K562 (cell line): ENCODE data around the gene PLXDC1. TPM values are rescaled to one million over a fixed set of nuclear protein-coding genes. Genes with fewer than 3 reads are reported as not detected.

Experiments used
- ATAC-seq: fragments of 200-7000 bp; cut with Tn5 transposase; 3 replicates; pipeline ENCODE4 v1.9.1; 2020; ENCODE audit warnings: moderate library complexity
- BruUV-seq: library from RNA; stranded (reverse); fragments of 400-500 nt; replicated peaks from 2 replicates; lab custom pipeline; 2021; lab: Mats Ljungman, UMichigan
- CTCF ChIA-PET: fragments of 300-600 bp; formaldehyde crosslinking; extraction: SDS; loops from one replicate; lab custom pipeline; 2021; ENCODE audit warnings: low intra/inter-chr PET ratio; lab: Yijun Ruan, JAX
- POLR2A ChIA-PET: fragments of 300-600, 350-650 bp; sonication (Branson Sonifier 250); formaldehyde crosslinking; extraction: SDS; loops from one replicate; lab custom pipeline; 2021; ENCODE audit warnings: antibody characterized with exemption, inconsistent platforms; lab: Yijun Ruan, JAX
- DNase-seq, 4 experiments: peaks; one replicate each; pipeline versions ENCODE4 v3.0.0 to v3.0.0-alpha.2; 2011 to 2018; ENCODE audit warnings: low spot score in 3 of 4, mixed read lengths in 3 of 4; ENCODE audit errors: extremely low read depth in 1 of 4
- FAIRE-seq: peaks from 2 replicates; lab custom pipeline; 2011; peaks lifted over from hg19 to GRCh38; lab: Jason Lieb, UNC
- H2AFZ ChIP-seq: 2 replicates; pipeline ENCODE4 v1.6.0; 2011; ENCODE audit warnings: low read depth, low read length, control low read depth, inconsistent platforms
- H3K27ac ChIP-seq: fragments of 200-600 bp; 3 replicates; pipeline ENCODE4 v1.8.0; 2011; ENCODE audit warnings: low read depth, mild to moderate bottlenecking, control low read depth, inconsistent platforms, low read length, moderate library complexity, mixed read lengths; ENCODE audit errors: extremely low read depth
- H3K27me3 ChIP-seq, 2 experiments: fragments of 300-600 bp in 1 of 2; 2 replicates in 1 of 2; 3 replicates in 1 of 2; pipeline versions ENCODE4 v1.6.0 to v1.8.0; 2011; ENCODE audit warnings: inconsistent platforms in 2 of 2, low read length in 2 of 2, mild to moderate bottlenecking in 1 of 2, mixed read lengths in 1 of 2, moderate library complexity in 1 of 2; ENCODE audit not compliant: control insufficient read depth in 2 of 2, insufficient read depth in 2 of 2
- H3K36me3 ChIP-seq: fragments of 300-600 bp; 3 replicates; pipeline ENCODE4 v1.8.0; 2011; ENCODE audit warnings: mild to moderate bottlenecking, low read length, inconsistent platforms; ENCODE audit not compliant: control insufficient read depth, insufficient read depth
- H3K4me1 ChIP-seq, 2 experiments: fragments of 200-600 bp in 1 of 2; replicated peaks in 1 of 2; 2 replicates in 1 of 2; 3 replicates in 1 of 2; pipeline versions ENCODE4 v1.5.1 to v1.8.0; 2011; ENCODE audit warnings: inconsistent platforms in 2 of 2, low read length in 2 of 2, mild to moderate bottlenecking in 1 of 2, mixed read lengths in 1 of 2, moderate library complexity in 1 of 2; ENCODE audit not compliant: control insufficient read depth in 2 of 2, insufficient read depth in 2 of 2
- H3K4me2 ChIP-seq: 2 replicates; pipeline ENCODE4 v1.6.1; 2011; ENCODE audit warnings: low read length, control low read depth, inconsistent platforms, mixed read lengths; ENCODE audit not compliant: insufficient read depth
- H3K4me3 ChIP-seq: fragments of 200-600 bp; sonication (generic), shearing (Covaris generic); 2 replicates; pipeline ENCODE4 v1.5.1; 2016; ENCODE audit warnings: control low read depth, inconsistent platforms
- H3K79me2 ChIP-seq: fragments of 200-600 bp; 3 replicates; pipeline ENCODE4 v1.8.0; 2011; ENCODE audit warnings: low read length, inconsistent platforms; ENCODE audit not compliant: control insufficient read depth, insufficient read depth
- H3K9ac ChIP-seq, 2 experiments: 2 replicates each; pipeline versions ENCODE4 v1.6.0 to v1.6.1; 2011; ENCODE audit warnings: low read depth in 2 of 2, low read length in 2 of 2, control low read depth in 1 of 2, inconsistent platforms in 1 of 2, mild to moderate bottlenecking in 1 of 2, mixed read lengths in 1 of 2; ENCODE audit not compliant: insufficient read depth in 1 of 2
- H3K9me1 ChIP-seq: one replicate; pipeline ENCODE4 v1.6.0; 2011; ENCODE audit warnings: inconsistent platforms, mild to moderate bottlenecking, low read length, moderate library complexity; ENCODE audit not compliant: control insufficient read depth, insufficient read depth
- H3K9me3 ChIP-seq: replicated peaks from 2 replicates; pipeline ENCODE4 v1.5.1; 2011; ENCODE audit warnings: low read depth, low read length, inconsistent platforms; ENCODE audit not compliant: control insufficient read depth, insufficient read depth
- H4K20me1 ChIP-seq: replicated peaks from 2 replicates; pipeline ENCODE4 v1.6.1; 2011; ENCODE audit warnings: low read length, inconsistent platforms, mixed read lengths; ENCODE audit not compliant: control insufficient read depth, insufficient read depth
- E2F3 ChIP-seq: fragments of 250-450 bp; sonication (Bioruptor Pico); IDR thresholded peaks from 2 replicates; pipeline ENCODE4 v1.4.0; 2020; ENCODE audit warnings: mild to moderate bottlenecking
- EHMT2 ChIP-seq: fragments of 450-650 bp; IDR thresholded peaks from 2 replicates; pipeline ENCODE4 v1.6.1; 2018; ENCODE audit warnings: antibody characterized with exemption
- FOXA3 ChIP-seq, 2 experiments: fragments of 450-650 bp in 1 of 2; sonication (generic) in 1 of 2; formaldehyde crosslinking; IDR thresholded peaks in 1 of 2; conservative IDR thresholded peaks in 1 of 2; 2 replicates each; pipeline versions ENCODE4 v1.4.0 to v1.8.0; 2020 to 2022; ENCODE audit warnings: mild to moderate bottlenecking in 2 of 2, missing genetic modification reagents in 1 of 2
- FOXK2 ChIP-seq, 2 experiments: fragments of 450-650 bp; IDR thresholded peaks in 1 of 2; conservative IDR thresholded peaks in 1 of 2; 2 replicates each; pipeline ENCODE4 v1.6.1; 2016; ENCODE audit warnings: low read depth in 2 of 2, mild to moderate bottlenecking in 1 of 2
- GATA2 ChIP-seq: sonication (generic); formaldehyde crosslinking; IDR thresholded peaks from 2 replicates; pipeline ENCODE4 v1.4.0; 2020; ENCODE audit warnings: mild to moderate bottlenecking, missing genetic modification reagents
- NR2C2 ChIP-seq, 2 experiments: fragments of 200-800 bp in 1 of 2; sonication (Bioruptor generic) in 1 of 2; sonication (generic) in 1 of 2; formaldehyde crosslinking in 1 of 2; IDR thresholded peaks; 2 replicates each; pipeline versions ENCODE4 v1.6.1 to v1.8.0; 2016 to 2022; ENCODE audit warnings: mild to moderate bottlenecking in 1 of 2, missing compliant biosample characterization in 1 of 2, missing genetic modification characterization in 1 of 2, missing genetic modification reagents in 1 of 2
- NR2F6 ChIP-seq: fragments of 450-650 bp; formaldehyde crosslinking; IDR thresholded peaks from 2 replicates; pipeline ENCODE4 v1.4.0; 2020; ENCODE audit warnings: mild to moderate bottlenecking
- NUFIP1 ChIP-seq: fragments of 450-650 bp; IDR thresholded peaks from 2 replicates; pipeline ENCODE4 v1.6.1; 2018; ENCODE audit not compliant: partially characterized antibody
- SP1 ChIP-seq: sonication (generic); formaldehyde crosslinking; IDR thresholded peaks from 2 replicates; pipeline ENCODE4 v1.8.1; 2022; ENCODE audit warnings: mild to moderate bottlenecking, missing genetic modification reagents
- ZNF778 ChIP-seq: fragments of 450-650 bp; formaldehyde crosslinking; IDR thresholded peaks from 2 replicates; pipeline ENCODE4 v1.4.0; 2020; ENCODE audit warnings: mild to moderate bottlenecking, moderate library complexity
- ZSCAN29 ChIP-seq: fragments of 450-650 bp; IDR thresholded peaks from 2 replicates; pipeline ENCODE4 v1.6.1; 2017
- WGBS: fragments of 100-300 bp; shearing (Covaris generic); methylation state at CpG from one replicate; pipeline ENCODE4 v1.1.6; 2016; ENCODE audit warnings: low coverage, mixed read lengths; ENCODE audit not compliant: insufficient coverage; ENCODE audit errors: missing lambda C conversion rate; 5-methylcytosine and 5-hydroxymethylcytosine counted together
- in situ Hi-C: fragments of 300-500 bp; cut with MboI; formaldehyde crosslinking; loops from 4 replicates; pipeline ENCODE4 v1.15.0; 2018; ENCODE audit warnings: inconsistent platforms, mixed read lengths
- intact Hi-C: fragments of 100-400 bp; cut with micrococcal nuclease; formaldehyde crosslinking; loops from 2 replicates; pipeline ENCODE4 v1.14.2; 2022
- polyA plus RNA-seq, 8 experiments: library from polyadenylated mRNA; depleted of rRNA in 4 of 8; stranded (reverse) in 5 of 8; unstranded in 3 of 8; fragments of >200 nt; fragmentation: Nextera tagmentation in 2 of 8; fragmentation: Illumina TruSeq in 1 of 8; extraction: Ambion mirVana in 2 of 8; extraction: Trizol in 1 of 8; gene quantifications; 2 replicates each; pipeline versions ENCODE4 v1.2.1 to v1.2.3, GENCODE V29; 2011 to 2014; ENCODE audit warnings: inconsistent platforms in 1 of 8, missing spikeins in 1 of 8
- total RNA-seq, 7 experiments: library from RNA; depleted of rRNA in 6 of 7; stranded (reverse); fragments of >200 nt in 6 of 7; fragmentation: Illumina TruSeq in 2 of 7; extraction: Trizol in 2 of 7; gene quantifications; 2 replicates each; pipeline versions ENCODE4 v1.2.1 to v1.2.3, GENCODE V29; 2011 to 2021; ENCODE audit warnings: low replicate concordance in 1 of 7
- TF ChIP-seq, protein P1 (sequence below): fragments of 250-450 bp; sonication (Bioruptor Pico); IDR thresholded peaks from 2 replicates; pipeline ENCODE4 v1.9.0; 2021; ENCODE audit warnings: mild to moderate bottlenecking, inconsistent platforms
- TF ChIP-seq, protein P2 (sequence below): fragments of 450-650 bp; formaldehyde crosslinking; IDR thresholded peaks from 2 replicates; pipeline ENCODE4 v1.4.0; 2022; ENCODE audit warnings: missing genetic modification characterization
- TF ChIP-seq, protein P3 (sequence below), 3 experiments: IDR thresholded peaks in 2 of 3; conservative IDR thresholded peaks in 1 of 3; 2 replicates each; pipeline ENCODE4 v1.5.1; 2011 to 2012; ENCODE audit warnings: low read length in 3 of 3, mild to moderate bottlenecking in 3 of 3, control low read depth in 2 of 3, improper control_type of control experiment in 1 of 3, inconsistent platforms in 1 of 3, low read depth in 1 of 3, mixed read lengths in 1 of 3, moderate library complexity in 1 of 3; ENCODE audit not compliant: insufficient read depth in 2 of 3

The PLXDC1 gene
- total and polyA plus RNA-seq, 9 of the 15 experiments (the other 6 are each of a cell fraction or from before 2014, with no cell fraction given): not detected

DNA sequence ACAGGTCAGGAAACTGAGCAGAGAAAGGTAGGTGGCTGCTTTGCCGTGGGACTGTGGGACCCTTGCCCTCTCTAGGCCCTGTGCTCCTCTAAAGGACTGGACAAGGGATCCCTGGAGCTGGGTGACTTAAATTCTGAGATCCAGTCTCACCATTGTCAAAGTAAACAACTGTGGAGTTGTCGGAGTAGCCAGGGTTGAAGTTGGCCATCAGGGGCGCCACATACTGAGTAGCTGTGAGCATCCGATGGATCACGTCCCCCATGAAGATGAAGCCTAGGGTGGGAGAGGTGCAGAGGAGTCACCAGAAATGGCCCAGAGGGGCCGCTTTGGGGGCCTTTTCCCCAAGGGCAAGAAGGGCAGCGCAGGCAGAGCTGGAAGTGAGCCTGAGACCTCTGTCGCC is 43.5 kb downstream of the PLXDC1 start:
- peak; percentile 32 for FAIRE-seq
- CTCF ChIA-PET: no interaction called here

More for the DNA sequence above, 43.5 kb downstream of the PLXDC1 start:
- Histone ChIP-seq H3K4me3 (no peak overlapping the region), H2AFZ (no peak overlapping the region), H3K9me1 (peaks cover 6% of the 10 kb centered on the region), H4K20me1 (0 out of 2 replicates have a peak, but pooled peaks cover 8% of the 10 kb centered on the region), H3K27me3 (peaks cover 61 to 76% of the 10 kb centered on the region in 2 experiments), H3K9ac (no peak overlapping the region), H3K4me1 (peaks cover 4 to 9% of the 10 kb centered on the region in 2 experiments; a peak in 2 of 5 replicates), H3K4me2 (no peak overlapping the region)
- no TSS peak for BruUV-seq
- in situ Hi-C loops: no loop called here
- DNase-seq (peak in 3 of 4 experiments; percentile 15 to 32 (median 24)), ATAC-seq (peak; percentile 73)
- intact Hi-C loops: no loop called here
- POLR2A ChIA-PET: interaction anchor here (0.5 to 1.0 kb wide), 3 partner anchors 14 to 237 kb away, joined by 3 read pairs; no protein-coding TSS in a partner anchor
- TF ChIP-seq, protein P1, sequence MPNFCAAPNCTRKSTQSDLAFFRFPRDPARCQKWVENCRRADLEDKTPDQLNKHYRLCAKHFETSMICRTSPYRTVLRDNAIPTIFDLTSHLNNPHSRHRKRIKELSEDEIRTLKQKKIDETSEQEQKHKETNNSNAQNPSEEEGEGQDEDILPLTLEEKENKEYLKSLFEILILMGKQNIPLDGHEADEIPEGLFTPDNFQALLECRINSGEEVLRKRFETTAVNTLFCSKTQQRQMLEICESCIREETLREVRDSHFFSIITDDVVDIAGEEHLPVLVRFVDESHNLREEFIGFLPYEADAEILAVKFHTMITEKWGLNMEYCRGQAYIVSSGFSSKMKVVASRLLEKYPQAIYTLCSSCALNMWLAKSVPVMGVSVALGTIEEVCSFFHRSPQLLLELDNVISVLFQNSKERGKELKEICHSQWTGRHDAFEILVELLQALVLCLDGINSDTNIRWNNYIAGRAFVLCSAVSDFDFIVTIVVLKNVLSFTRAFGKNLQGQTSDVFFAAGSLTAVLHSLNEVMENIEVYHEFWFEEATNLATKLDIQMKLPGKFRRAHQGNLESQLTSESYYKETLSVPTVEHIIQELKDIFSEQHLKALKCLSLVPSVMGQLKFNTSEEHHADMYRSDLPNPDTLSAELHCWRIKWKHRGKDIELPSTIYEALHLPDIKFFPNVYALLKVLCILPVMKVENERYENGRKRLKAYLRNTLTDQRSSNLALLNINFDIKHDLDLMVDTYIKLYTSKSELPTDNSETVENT (CRISPR knock-in tag): no peak
- TF ChIP-seq ZSCAN29 (no peak), NR2F6 (CRISPR knock-in tag) (no peak), EHMT2 (no peak), SP1 (no peak), NUFIP1 (no peak), GATA2 (no peak), FOXK2 (conservative IDR thresholded peaks at IDR 0.05 in 1 of 2, IDR thresholded peaks at IDR 0.05 in 1 of 2; ENCODE audit: low read depth in 2 of 2) (0 out of 4 replicates have a peak, but pooled peaks of 1 of the 2 experiments have one; percentile 19), E2F3 (CRISPR knock-in tag) (no peak), FOXA3 (CRISPR knock-in tag; conservative IDR thresholded peaks at IDR 0.05 in 1 of 2, IDR thresholded peaks at IDR 0.05 in 1 of 2) (0 out of 4 replicates have a peak, but pooled peaks of 1 of the 2 experiments have one; percentile 46), ZNF778 (no peak), NR2C2 (CRISPR knock-in tag; IDR thresholded peaks at IDR 0.05) (no peak), NR2C2 (tag; IDR thresholded peaks at IDR 0.05) (no peak)
- TF ChIP-seq, protein P2, sequence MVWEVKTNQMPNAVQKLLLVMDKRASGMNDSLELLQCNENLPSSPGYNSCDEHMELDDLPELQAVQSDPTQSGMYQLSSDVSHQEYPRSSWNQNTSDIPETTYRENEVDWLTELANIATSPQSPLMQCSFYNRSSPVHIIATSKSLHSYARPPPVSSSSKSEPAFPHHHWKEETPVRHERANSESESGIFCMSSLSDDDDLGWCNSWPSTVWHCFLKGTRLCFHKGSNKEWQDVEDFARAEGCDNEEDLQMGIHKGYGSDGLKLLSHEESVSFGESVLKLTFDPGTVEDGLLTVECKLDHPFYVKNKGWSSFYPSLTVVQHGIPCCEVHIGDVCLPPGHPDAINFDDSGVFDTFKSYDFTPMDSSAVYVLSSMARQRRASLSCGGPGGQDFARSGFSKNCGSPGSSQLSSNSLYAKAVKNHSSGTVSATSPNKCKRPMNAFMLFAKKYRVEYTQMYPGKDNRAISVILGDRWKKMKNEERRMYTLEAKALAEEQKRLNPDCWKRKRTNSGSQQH: no peak
- TF ChIP-seq, protein P3, sequence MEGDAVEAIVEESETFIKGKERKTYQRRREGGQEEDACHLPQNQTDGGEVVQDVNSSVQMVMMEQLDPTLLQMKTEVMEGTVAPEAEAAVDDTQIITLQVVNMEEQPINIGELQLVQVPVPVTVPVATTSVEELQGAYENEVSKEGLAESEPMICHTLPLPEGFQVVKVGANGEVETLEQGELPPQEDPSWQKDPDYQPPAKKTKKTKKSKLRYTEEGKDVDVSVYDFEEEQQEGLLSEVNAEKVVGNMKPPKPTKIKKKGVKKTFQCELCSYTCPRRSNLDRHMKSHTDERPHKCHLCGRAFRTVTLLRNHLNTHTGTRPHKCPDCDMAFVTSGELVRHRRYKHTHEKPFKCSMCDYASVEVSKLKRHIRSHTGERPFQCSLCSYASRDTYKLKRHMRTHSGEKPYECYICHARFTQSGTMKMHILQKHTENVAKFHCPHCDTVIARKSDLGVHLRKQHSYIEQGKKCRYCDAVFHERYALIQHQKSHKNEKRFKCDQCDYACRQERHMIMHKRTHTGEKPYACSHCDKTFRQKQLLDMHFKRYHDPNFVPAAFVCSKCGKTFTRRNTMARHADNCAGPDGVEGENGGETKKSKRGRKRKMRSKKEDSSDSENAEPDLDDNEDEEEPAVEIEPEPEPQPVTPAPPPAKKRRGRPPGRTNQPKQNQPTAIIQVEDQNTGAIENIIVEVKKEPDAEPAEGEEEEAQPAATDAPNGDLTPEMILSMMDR (IDR thresholded peaks at IDR 0.05 in 2 of 3, conservative IDR thresholded peaks at IDR 0.05 in 1 of 3; ENCODE audit: insufficient read depth in 2 of 3, low read depth in 1 of 3, low read length in 3 of 3): peak; percentile 27 to 51 (median 41); a peak in 4 of 6 replicates
- TF ChIP-seq, all 486 proteins: peak for 3
- no peaks in the 10 kb centered on the region for H3K9me3 ChIP-seq
- no peaks in the 10 kb centered on the region for H3K36me3 ChIP-seq
- 17% methylated on average over 8 of the region's 8 CpGs for WGBS
- H3K79me2 ChIP-seq: no peaks in the 10 kb centered on the region
- H3K27ac ChIP-seq: no peak overlapping the region
